Measurements from ENCODE around the gene ATRN.
"Not testable (repeated sequence)": the region's sequence is repeated elsewhere in the genome, so short reads cannot be mapped to it uniquely, and the experiment has no call there.

The ATRN gene

GRCh38 chr20:3521852-3522740, 51.3 kb downstream of the ATRN start:
- no peak for DNase-seq

- not testable (repeated sequence) for DNase-seq
Measured at GRCh38 chr20:3524696-3525095, 53.9 kb downstream of the ATRN start.

- DNase-seq, result no peak
Measured at GRCh38 chr20:3532089-3532615, 61.3 kb downstream of the ATRN start.

- DNase-seq, result not testable (repeated sequence)
Measured at GRCh38 chr20:3537733-3538132, 66.9 kb downstream of the ATRN start.

GRCh38 chr20:3539311-3540107, 68.7 kb downstream of the ATRN start:
- DNase-seq, result no peak

- no peak for DNase-seq
Measured at GRCh38 chr20:3541887-3542721, 71.3 kb downstream of the ATRN start.

- DNase-seq, result no peak
Measured at GRCh38 chr20:3543901-3544507, 73.2 kb downstream of the ATRN start.

GRCh38 chr20:3545401-3545925, 74.6 kb downstream of the ATRN start:
- DNase-seq, result no peak

- DNase-seq, result no peak
Measured at GRCh38 chr20:3547906-3548305, 77.1 kb downstream of the ATRN start.

- DNase-seq, result no peak
Measured at GRCh38 chr20:3550837-3551236, 80.0 kb downstream of the ATRN start.

- DNase-seq, result no peak
Measured at GRCh38 chr20:3551681-3552434, 81.0 kb downstream of the ATRN start.

- DNase-seq, result no peak
Measured at GRCh38 chr20:3553663-3554062, 82.8 kb downstream of the ATRN start.

- DNase-seq, result no peak
Measured at GRCh38 chr20:3557237-3557785, 86.5 kb downstream of the ATRN start.

- no peak for DNase-seq
Measured at GRCh38 chr20:3559231-3559630, 88.4 kb downstream of the ATRN start.

GRCh38 chr20:3559637-3560036, 88.8 kb downstream of the ATRN start:
- no peak for DNase-seq

GRCh38 chr20:3560162-3560561, 89.3 kb downstream of the ATRN start:
- DNase-seq, result no peak

- no peak for DNase-seq
Measured at GRCh38 chr20:3560578-3560977, 89.8 kb downstream of the ATRN start.

- DNase-seq, result no peak
Measured at GRCh38 chr20:3563133-3563532, 92.3 kb downstream of the ATRN start.

- DNase-seq, result peak; percentile 18 to 26
Measured at GRCh38 chr20:3563548-3564177, 92.8 kb downstream of the ATRN start.

- no peak for DNase-seq
Measured at GRCh38 chr20:3565851-3566250, 95.0 kb downstream of the ATRN start.

GRCh38 chr20:3572151-3572550, 101.3 kb downstream of the ATRN start:
- DNase-seq, result no peak

Measured in NCI-H187 (cell line).